H1 (cell line): Measurements from ENCODE around the gene SLC45A1.

Experiments
- ATF2 ChIP-seq: IDR thresholded peaks from 2 replicates; pipeline ENCODE4 v1.6.1; 2012; ENCODE audit warnings: low read length, inconsistent platforms
- BCL11A ChIP-seq, 2 experiments: IDR thresholded peaks; one replicate each; pipeline ENCODE4 v1.6.1; 2011; ENCODE audit warnings: low read depth in 2 of 2, low read length in 2 of 2, mild to moderate bottlenecking in 2 of 2
- EZH2 ChIP-seq: fragments of 200-600 bp; sonication (generic); IDR thresholded peaks from 2 replicates; pipeline ENCODE4 v1.7.1; 2012; ENCODE audit warnings: low read depth, mild to moderate bottlenecking, moderate library complexity, low read length, inconsistent platforms; ENCODE audit not compliant: severe bottlenecking
- GABPA ChIP-seq: IDR thresholded peaks from 2 replicates; pipeline ENCODE4 v1.6.1; 2011; ENCODE audit warnings: mild to moderate bottlenecking, low read length, moderate library complexity, borderline replicate concordance; ENCODE audit not compliant: insufficient read depth
- KDM4A ChIP-seq: IDR thresholded peaks from one replicate; pipeline ENCODE4 v1.7.1; 2012; ENCODE audit warnings: low read depth, mild to moderate bottlenecking, moderate library complexity, low read length, inconsistent platforms; ENCODE audit not compliant: severe bottlenecking
- POLR2AphosphoS5 ChIP-seq: IDR thresholded peaks from 2 replicates; pipeline ENCODE4 v1.6.1; 2011; ENCODE audit warnings: low read depth, low read length
- YY1 ChIP-seq: IDR thresholded peaks from 2 replicates; pipeline ENCODE4 v1.6.1; 2011; ENCODE audit warnings: low read depth, mild to moderate bottlenecking, low read length
- TF ChIP-seq, protein P1 (sequence below): IDR thresholded peaks from 2 replicates; pipeline ENCODE4 v1.6.1; 2012; ENCODE audit warnings: inconsistent platforms
- TF ChIP-seq, protein P2 (sequence below), 3 experiments: IDR thresholded peaks; 1 replicate in 2 of 3; 2 replicates in 1 of 3; pipeline versions ENCODE4 v1.5.1 to v1.6.1; 2011; ENCODE audit warnings: low read length in 3 of 3, mild to moderate bottlenecking in 3 of 3, inconsistent platforms in 2 of 3, low read depth in 1 of 3, moderate library complexity in 1 of 3; ENCODE audit not compliant: insufficient read depth in 1 of 3; ENCODE audit errors: control extremely low read depth in 1 of 3

DNA sequence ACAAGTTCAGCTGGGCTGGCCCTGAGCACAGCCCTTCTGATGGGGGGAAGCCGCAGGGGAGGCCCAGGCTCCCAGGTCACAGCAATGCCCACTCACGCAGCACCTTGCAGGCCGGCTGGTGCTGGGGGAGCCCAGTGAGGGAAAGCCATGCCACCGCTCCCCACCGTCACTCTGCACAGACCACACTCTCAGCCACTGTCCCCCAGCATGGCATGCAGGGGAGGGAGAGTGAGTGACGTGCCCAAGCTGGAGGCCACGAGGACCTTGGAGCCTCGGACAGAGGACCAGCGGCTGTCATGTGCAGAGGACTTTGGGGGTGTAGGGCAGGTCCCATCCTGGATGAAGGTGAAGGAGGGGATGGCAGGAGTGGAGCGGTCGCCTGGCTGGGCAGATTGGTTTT, 25.1 kb downstream of the SLC45A1 start:
- TF ChIP-seq GABPA (no peak), EZH2 (no peak), BCL11A (IDR thresholded peaks at IDR 0.05; ENCODE audit: low read depth in 2 of 2, low read length in 2 of 2) (no peak), POLR2AphosphoS5 (no peak), ATF2 (no peak), KDM4A (no peak), YY1 (no peak)
- TF ChIP-seq, protein P1, sequence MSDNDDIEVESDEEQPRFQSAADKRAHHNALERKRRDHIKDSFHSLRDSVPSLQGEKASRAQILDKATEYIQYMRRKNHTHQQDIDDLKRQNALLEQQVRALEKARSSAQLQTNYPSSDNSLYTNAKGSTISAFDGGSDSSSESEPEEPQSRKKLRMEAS: no peak
- TF ChIP-seq, protein P2, sequence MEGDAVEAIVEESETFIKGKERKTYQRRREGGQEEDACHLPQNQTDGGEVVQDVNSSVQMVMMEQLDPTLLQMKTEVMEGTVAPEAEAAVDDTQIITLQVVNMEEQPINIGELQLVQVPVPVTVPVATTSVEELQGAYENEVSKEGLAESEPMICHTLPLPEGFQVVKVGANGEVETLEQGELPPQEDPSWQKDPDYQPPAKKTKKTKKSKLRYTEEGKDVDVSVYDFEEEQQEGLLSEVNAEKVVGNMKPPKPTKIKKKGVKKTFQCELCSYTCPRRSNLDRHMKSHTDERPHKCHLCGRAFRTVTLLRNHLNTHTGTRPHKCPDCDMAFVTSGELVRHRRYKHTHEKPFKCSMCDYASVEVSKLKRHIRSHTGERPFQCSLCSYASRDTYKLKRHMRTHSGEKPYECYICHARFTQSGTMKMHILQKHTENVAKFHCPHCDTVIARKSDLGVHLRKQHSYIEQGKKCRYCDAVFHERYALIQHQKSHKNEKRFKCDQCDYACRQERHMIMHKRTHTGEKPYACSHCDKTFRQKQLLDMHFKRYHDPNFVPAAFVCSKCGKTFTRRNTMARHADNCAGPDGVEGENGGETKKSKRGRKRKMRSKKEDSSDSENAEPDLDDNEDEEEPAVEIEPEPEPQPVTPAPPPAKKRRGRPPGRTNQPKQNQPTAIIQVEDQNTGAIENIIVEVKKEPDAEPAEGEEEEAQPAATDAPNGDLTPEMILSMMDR (IDR thresholded peaks at IDR 0.05; ENCODE audit: control extremely low read depth in 1 of 3, insufficient read depth in 1 of 3, low read depth in 1 of 3, low read length in 3 of 3): no peak
